ENCODE measurements around the gene TF. TPM values are rescaled to one million over a fixed set of nuclear protein-coding genes. Genes with fewer than 3 reads are reported as not detected.

TF gene
- total RNA-seq, 1 donor from 2014 or later, result 2.3 TPM

GRCh38 chr3:133753779-133754164 is 7.6 kb downstream of the TF start:
- Mint-ChIP-seq H3K27ac (ENCODE audit: unreplicated experiment) (no peak overlapping the region), H3K27me3 (ENCODE audit: unreplicated experiment) (peaks cover 3% of the 10 kb centered on the region), H3K36me3 (ENCODE audit: unreplicated experiment) (no peaks in the 10 kb centered on the region), H3K4me1 (ENCODE audit: low read depth, unreplicated experiment) (no peaks in the 10 kb centered on the region), H3K4me3 (ENCODE audit: unreplicated experiment) (no peak overlapping the region), H3K9me3 (ENCODE audit: unreplicated experiment) (no peaks in the 10 kb centered on the region)
- no peak for TF ChIP-seq CTCF (IDR thresholded peaks at IDR 0.05; ENCODE audit: partially characterized antibody, unreplicated experiment)
- no peak for DNase-seq

GRCh38 chr3:133754455-133754854 is 8.3 kb downstream of the TF start:
- no peak overlapping the region for H3K4me3 Mint-ChIP-seq (ENCODE audit: unreplicated experiment)
- H3K36me3 Mint-ChIP-seq (ENCODE audit: unreplicated experiment), result no peaks in the 10 kb centered on the region
- no peak overlapping the region for H3K27ac Mint-ChIP-seq (ENCODE audit: unreplicated experiment)
- no peaks in the 10 kb centered on the region for H3K9me3 Mint-ChIP-seq (ENCODE audit: unreplicated experiment)
- no peaks in the 10 kb centered on the region for H3K4me1 Mint-ChIP-seq (ENCODE audit: low read depth, unreplicated experiment)
- H3K27me3 Mint-ChIP-seq (ENCODE audit: unreplicated experiment), result peaks cover 3% of the 10 kb centered on the region
- TF ChIP-seq CTCF (IDR thresholded peaks at IDR 0.05; ENCODE audit: partially characterized antibody, unreplicated experiment), result no peak
- DNase-seq, result no peak

- TF ChIP-seq CTCF (IDR thresholded peaks at IDR 0.05; ENCODE audit: partially characterized antibody, unreplicated experiment), result no peak
- no peak overlapping the region for H3K4me3 Mint-ChIP-seq (ENCODE audit: unreplicated experiment)
- no peak for DNase-seq
- no peaks in the 10 kb centered on the region for H3K36me3 Mint-ChIP-seq (ENCODE audit: unreplicated experiment)
- no peaks in the 10 kb centered on the region for H3K4me1 Mint-ChIP-seq (ENCODE audit: low read depth, unreplicated experiment)
- H3K27ac Mint-ChIP-seq (ENCODE audit: unreplicated experiment), result no peak overlapping the region
- peaks cover 3% of the 10 kb centered on the region for H3K27me3 Mint-ChIP-seq (ENCODE audit: unreplicated experiment)
- no peaks in the 10 kb centered on the region for H3K9me3 Mint-ChIP-seq (ENCODE audit: unreplicated experiment)
Measured at GRCh38 chr3:133754973-133755828, 9.0 kb downstream of the TF start.

GRCh38 chr3:133756716-133757694 is 10.8 kb downstream of the TF start:
- no peak for DNase-seq
- Mint-ChIP-seq H3K4me1 (ENCODE audit: low read depth, unreplicated experiment) (no peaks in the 10 kb centered on the region), H3K36me3 (ENCODE audit: unreplicated experiment) (no peaks in the 10 kb centered on the region), H3K9me3 (ENCODE audit: unreplicated experiment) (no peaks in the 10 kb centered on the region), H3K27me3 (ENCODE audit: unreplicated experiment) (peaks cover 2% of the 10 kb centered on the region), H3K27ac (ENCODE audit: unreplicated experiment) (no peak overlapping the region), H3K4me3 (ENCODE audit: unreplicated experiment) (no peak overlapping the region)
- TF ChIP-seq CTCF (IDR thresholded peaks at IDR 0.05; ENCODE audit: partially characterized antibody, unreplicated experiment), result no peak

All from glutamatergic neuron (in vitro differentiated cells).